ENCODE measurements around the gene CAMK1D. TPM values are rescaled to one million over a fixed set of nuclear protein-coding genes. Genes with fewer than 3 reads are reported as not detected.

Gene CAMK1D
- total and polyA plus RNA-seq, 2 donors (not counting 3 experiments of a cell fraction or from before 2014, with no cell fraction given) = 0.37 to 4.2 TPM

DNA sequence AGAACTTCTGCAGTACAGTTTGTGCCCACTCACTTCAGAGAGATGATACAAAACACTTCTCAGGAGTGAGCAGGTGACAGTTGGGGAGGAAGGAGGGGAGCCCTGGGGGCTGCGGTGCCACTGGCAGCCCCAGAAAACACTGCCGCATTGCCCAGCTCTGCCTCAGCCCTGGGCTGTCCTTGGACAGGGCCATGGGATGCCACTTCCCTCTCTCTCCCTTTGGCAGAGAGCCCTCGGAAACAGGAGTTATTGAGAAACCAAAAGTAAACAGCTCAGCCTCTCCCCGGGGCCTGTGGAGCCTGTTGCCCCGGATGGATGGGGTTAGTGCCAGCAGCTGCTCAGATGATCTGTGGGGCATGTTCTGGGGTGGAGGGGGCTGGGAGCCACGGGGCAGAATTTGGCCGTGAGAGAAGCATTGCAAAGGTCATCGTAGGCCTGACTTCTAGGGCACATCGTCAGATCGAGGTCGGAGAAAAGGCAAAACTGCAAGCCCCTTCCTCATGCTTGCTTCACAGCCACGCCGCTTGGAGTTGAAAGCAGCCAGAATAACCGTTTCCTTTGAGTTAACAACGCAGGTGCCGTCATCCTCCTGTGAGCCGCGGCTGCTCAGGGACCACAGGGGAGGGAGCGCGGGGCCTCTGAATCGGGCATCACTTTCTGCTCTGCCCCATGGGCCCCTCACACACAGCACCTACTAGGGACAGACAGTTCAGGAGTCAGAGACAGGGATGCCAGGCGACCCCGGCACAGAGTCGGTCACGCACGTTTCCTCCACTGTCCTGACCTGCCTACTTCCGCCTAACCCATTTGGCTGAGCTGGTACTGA lies 256.4 kb downstream of the CAMK1D start:
- Histone ChIP-seq H2AFZ (ENCODE audit: low read depth, low read length) (no peak overlapping the region), H3K27me3 (ENCODE audit: control insufficient read depth in 2 of 2, insufficient read depth in 2 of 2, low read length in 2 of 2) (no peaks in the 10 kb centered on the region), H3K36me3 (ENCODE audit: control insufficient read depth in 2 of 2, extremely low read depth in 1 of 2, insufficient read depth in 2 of 2, low read length in 2 of 2) (no peaks in the 10 kb centered on the region), H3K9me3 (replicated peaks; ENCODE audit: control insufficient read depth, insufficient read depth, low read length) (no peaks in the 10 kb centered on the region), H4K20me1 (replicated peaks; ENCODE audit: control insufficient read depth, extremely low read depth, insufficient read depth, low read length) (no peaks in the 10 kb centered on the region), H3K9me1 (replicated peaks; ENCODE audit: control insufficient read depth, extremely low read depth, insufficient read depth, low read length) (no peaks in the 10 kb centered on the region), H3K4me1 (ENCODE audit: control insufficient read depth, extremely low read depth, insufficient read depth, low read length) (peaks cover 3% of the 10 kb centered on the region), H3K27ac (ENCODE audit: insufficient read depth, low read depth, low read length) (no peak overlapping the region), H3K9ac (replicated peaks; ENCODE audit: extremely low read depth, insufficient read depth, low read length) (no peak overlapping the region), H3K79me2 (ENCODE audit: control insufficient read depth, insufficient read depth, low read length) (no peaks in the 10 kb centered on the region), H3K4me2 (ENCODE audit: insufficient read depth, low read length) (no peak overlapping the region), H3K4me3 (replicated peaks in 1 of 3; ENCODE audit: insufficient read depth in 1 of 3, low read depth in 1 of 3, low read length in 3 of 3) (no peak overlapping the region)
- FAIRE-seq (no peak), DNase-seq (ENCODE audit: low read depth, low spot score) (no peak)
- POLR2A ChIA-PET = no interaction called here
- no peak for TF ChIP-seq EZH2 (IDR thresholded peaks at IDR 0.05; ENCODE audit: borderline replicate concordance, low read depth, low read length, severe bottlenecking)
- intact Hi-C loops (cut with micrococcal nuclease) = no loop called here
- dilution Hi-C loops (cut with MboI; ENCODE audit: extremely low pct_ligation_motif_present, low sequenced_read_pairs) = no loop called here
- CTCF ChIA-PET = no interaction called here
- no TSS peak for BruUV-seq (replicated peaks)

DNA sequence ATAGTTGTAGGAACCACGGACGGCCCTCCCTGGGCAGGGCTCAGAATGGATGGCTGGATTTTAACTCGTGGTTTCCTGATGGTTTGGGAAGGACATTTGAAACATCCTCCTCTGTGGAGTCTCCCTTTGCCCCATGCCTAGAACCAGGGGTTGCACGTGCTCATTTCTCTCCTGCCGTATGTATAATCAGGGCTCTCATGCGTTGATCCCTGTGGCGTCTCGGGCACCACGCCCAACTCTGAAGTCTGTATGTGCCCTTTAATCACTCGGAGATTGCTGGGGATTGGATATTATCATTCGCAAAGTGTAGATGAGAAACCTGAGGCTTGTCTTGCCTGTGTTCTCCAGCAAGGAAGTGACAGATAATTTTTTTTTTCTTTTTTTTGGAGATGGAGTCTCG lies 257.1 kb downstream of the CAMK1D start:
- no peaks in the 10 kb centered on the region for H3K79me2 ChIP-seq (ENCODE audit: control insufficient read depth, insufficient read depth, low read length)
- no peak for FAIRE-seq
- ChIA-PET CTCF (no interaction called here), POLR2A (no interaction called here)
- intact Hi-C loops (cut with micrococcal nuclease) (no loop called here), dilution Hi-C loops (cut with MboI; ENCODE audit: extremely low pct_ligation_motif_present, low sequenced_read_pairs) (no loop called here)
- no peak overlapping the region for H2AFZ ChIP-seq (ENCODE audit: low read depth, low read length)
- no peaks in the 10 kb centered on the region for H3K27me3 ChIP-seq (ENCODE audit: control insufficient read depth in 2 of 2, insufficient read depth in 2 of 2, low read length in 2 of 2)
- TF ChIP-seq, protein P1, sequence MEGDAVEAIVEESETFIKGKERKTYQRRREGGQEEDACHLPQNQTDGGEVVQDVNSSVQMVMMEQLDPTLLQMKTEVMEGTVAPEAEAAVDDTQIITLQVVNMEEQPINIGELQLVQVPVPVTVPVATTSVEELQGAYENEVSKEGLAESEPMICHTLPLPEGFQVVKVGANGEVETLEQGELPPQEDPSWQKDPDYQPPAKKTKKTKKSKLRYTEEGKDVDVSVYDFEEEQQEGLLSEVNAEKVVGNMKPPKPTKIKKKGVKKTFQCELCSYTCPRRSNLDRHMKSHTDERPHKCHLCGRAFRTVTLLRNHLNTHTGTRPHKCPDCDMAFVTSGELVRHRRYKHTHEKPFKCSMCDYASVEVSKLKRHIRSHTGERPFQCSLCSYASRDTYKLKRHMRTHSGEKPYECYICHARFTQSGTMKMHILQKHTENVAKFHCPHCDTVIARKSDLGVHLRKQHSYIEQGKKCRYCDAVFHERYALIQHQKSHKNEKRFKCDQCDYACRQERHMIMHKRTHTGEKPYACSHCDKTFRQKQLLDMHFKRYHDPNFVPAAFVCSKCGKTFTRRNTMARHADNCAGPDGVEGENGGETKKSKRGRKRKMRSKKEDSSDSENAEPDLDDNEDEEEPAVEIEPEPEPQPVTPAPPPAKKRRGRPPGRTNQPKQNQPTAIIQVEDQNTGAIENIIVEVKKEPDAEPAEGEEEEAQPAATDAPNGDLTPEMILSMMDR (IDR thresholded peaks at IDR 0.05; ENCODE audit: extremely low read depth in 1 of 2, insufficient read depth in 1 of 2, low read depth in 1 of 2, low read length in 2 of 2) = no peak
- TF ChIP-seq EZH2 (IDR thresholded peaks at IDR 0.05; ENCODE audit: borderline replicate concordance, low read depth, low read length, severe bottlenecking) (no peak), GATA2 (IDR thresholded peaks at IDR 0.05; ENCODE audit: insufficient read depth, insufficient read length, low read depth, low read length) (no peak), POLR2A (IDR thresholded peaks at IDR 0.05; ENCODE audit: low read depth, low read length) (no peak), POLR2AphosphoS5 (IDR thresholded peaks at IDR 0.05; ENCODE audit: insufficient read depth, low read depth, low read length) (no peak), FOS (IDR thresholded peaks at IDR 0.05; ENCODE audit: borderline replicate concordance, insufficient read depth, low read length) (no peak)
- TF ChIP-seq, protein P2, sequence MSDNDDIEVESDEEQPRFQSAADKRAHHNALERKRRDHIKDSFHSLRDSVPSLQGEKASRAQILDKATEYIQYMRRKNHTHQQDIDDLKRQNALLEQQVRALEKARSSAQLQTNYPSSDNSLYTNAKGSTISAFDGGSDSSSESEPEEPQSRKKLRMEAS (IDR thresholded peaks at IDR 0.05; ENCODE audit: insufficient read depth, insufficient read length) = no peak
- H3K4me2 ChIP-seq (ENCODE audit: insufficient read depth, low read length) = no peak overlapping the region
- DNase-seq (ENCODE audit: low read depth, low spot score) = no peak
- H4K20me1 ChIP-seq (replicated peaks; ENCODE audit: control insufficient read depth, extremely low read depth, insufficient read depth, low read length) = no peaks in the 10 kb centered on the region
- H3K9ac ChIP-seq (replicated peaks; ENCODE audit: extremely low read depth, insufficient read depth, low read length) = no peak overlapping the region
- BruUV-seq (replicated peaks) = no TSS peak
- H3K9me3 ChIP-seq (replicated peaks; ENCODE audit: control insufficient read depth, insufficient read depth, low read length) = no peaks in the 10 kb centered on the region
- H3K4me3 ChIP-seq (replicated peaks in 1 of 3; ENCODE audit: insufficient read depth in 1 of 3, low read depth in 1 of 3, low read length in 3 of 3) = no peak overlapping the region
- peaks cover 3% of the 10 kb centered on the region for H3K4me1 ChIP-seq (ENCODE audit: control insufficient read depth, extremely low read depth, insufficient read depth, low read length)
- no peak overlapping the region for H3K27ac ChIP-seq (ENCODE audit: insufficient read depth, low read depth, low read length)
- H3K9me1 ChIP-seq (replicated peaks; ENCODE audit: control insufficient read depth, extremely low read depth, insufficient read depth, low read length) = no peaks in the 10 kb centered on the region
- H3K36me3 ChIP-seq (ENCODE audit: control insufficient read depth in 2 of 2, extremely low read depth in 1 of 2, insufficient read depth in 2 of 2, low read length in 2 of 2) = no peaks in the 10 kb centered on the region

Data from endothelial cell of umbilical vein (primary cell).